NOMO-1 treated with DMSO at 0.1 percent for 48 hours (cell line): ENCODE data around the gene SMARCD3.
A peak's percentile ranks its signal among the peaks of the same experiment; 100 is the strongest.

Source experiments
- DNase-seq: peaks from one replicate; lab custom pipeline; 2025; ENCODE audit not compliant: unreplicated experiment; lab: John Stamatoyannopoulos, UW

SMARCD3 gene

DNA sequence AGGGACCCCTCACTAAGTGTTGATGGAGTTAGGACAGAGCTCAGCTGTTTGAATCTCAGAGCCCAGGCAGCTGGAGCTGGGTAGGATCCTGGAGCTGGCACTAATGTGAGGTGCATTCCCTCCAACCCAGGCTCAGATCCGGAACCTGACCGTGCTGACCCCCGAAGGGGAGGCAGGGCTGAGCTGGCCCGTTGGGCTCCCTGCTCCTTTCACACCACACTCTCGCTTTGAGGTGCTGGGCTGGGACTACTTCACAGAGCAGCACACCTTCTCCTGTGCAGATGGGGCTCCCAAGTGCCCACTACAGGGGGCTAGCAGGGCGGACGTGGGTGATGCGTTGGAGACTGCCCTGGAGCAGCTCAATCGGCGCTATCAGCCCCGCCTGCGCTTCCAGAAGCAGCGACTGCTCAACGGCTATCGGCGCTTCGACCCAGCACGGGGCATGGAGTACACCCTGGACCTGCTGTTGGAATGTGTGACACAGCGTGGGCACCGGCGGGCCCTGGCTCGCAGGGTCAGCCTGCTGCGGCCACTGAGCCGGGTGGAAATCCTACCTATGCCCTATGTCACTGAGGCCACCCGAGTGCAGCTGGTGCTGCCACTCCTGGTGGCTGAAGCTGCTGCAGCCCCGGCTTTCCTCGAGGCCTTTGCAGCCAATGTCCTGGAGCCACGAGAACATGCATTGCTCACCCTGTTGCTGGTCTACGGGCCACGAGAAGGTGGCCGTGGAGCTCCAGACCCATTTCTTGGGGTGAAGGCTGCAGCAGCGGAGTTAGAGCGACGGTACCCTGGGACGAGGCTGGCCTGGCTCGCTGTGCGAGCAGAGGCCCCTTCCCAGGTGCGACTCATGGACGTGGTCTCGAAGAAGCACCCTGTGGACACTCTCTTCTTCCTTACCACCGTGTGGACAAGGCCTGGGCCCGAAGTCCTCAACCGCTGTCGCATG lies 11.0 kb downstream of the SMARCD3 start:
- no peak for DNase-seq

DNA sequence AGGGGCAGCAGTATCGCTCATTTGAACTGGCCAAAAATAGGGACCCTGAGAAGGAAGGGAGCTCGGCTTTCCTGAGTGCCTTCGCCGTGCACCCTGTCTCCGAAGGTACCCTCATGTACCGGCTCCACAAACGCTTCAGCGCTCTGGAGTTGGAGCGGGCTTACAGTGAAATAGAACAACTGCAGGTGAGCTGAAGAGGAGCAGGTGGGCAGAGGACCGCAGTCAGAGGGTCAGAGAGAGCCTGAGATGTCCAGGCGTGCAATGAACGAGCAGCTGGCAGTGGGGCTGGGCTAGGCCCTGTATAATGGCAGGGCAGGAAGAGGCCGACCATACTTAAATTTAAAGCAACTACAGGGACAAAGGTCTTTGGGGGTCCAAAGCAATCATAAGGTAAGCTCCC lies 12.1 kb downstream of the SMARCD3 start:
- no peak for DNase-seq

DNA sequence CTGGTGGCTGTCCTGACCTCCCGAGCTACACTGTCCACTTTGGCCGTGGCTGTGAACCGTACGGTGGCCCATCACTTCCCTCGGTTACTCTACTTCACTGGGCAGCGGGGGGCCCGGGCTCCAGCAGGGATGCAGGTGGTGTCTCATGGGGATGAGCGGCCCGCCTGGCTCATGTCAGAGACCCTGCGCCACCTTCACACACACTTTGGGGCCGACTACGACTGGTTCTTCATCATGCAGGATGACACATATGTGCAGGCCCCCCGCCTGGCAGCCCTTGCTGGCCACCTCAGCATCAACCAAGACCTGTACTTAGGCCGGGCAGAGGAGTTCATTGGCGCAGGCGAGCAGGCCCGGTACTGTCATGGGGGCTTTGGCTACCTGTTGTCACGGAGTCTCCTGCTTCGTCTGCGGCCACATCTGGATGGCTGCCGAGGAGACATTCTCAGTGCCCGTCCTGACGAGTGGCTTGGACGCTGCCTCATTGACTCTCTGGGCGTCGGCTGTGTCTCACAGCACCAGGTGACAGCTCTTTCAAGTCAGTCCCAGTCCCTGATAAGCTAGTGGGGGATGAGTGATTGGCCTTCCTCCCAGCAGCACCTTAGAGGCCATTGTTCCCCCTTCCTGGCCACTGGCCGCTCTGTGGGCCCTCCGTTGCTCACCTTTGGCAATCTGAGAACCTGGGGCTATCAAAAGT lies 13.3 kb downstream of the SMARCD3 start:
- DNase-seq: no peak

DNA sequence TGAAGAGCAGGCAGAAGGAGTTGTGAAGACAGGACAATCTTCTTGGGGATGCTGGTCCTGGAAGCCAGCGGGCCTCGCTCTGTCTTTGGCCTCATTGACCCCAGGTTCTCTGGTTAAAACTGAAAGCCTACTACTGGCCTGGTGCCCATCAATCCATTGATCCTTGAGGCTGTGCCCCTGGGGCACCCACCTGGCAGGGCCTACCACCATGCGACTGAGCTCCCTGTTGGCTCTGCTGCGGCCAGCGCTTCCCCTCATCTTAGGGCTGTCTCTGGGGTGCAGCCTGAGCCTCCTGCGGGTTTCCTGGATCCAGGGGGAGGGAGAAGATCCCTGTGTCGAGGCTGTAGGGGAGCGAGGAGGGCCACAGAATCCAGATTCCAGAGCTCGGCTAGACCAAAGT lies 14.7 kb downstream of the SMARCD3 start:
- DNase-seq: no peak

DNA sequence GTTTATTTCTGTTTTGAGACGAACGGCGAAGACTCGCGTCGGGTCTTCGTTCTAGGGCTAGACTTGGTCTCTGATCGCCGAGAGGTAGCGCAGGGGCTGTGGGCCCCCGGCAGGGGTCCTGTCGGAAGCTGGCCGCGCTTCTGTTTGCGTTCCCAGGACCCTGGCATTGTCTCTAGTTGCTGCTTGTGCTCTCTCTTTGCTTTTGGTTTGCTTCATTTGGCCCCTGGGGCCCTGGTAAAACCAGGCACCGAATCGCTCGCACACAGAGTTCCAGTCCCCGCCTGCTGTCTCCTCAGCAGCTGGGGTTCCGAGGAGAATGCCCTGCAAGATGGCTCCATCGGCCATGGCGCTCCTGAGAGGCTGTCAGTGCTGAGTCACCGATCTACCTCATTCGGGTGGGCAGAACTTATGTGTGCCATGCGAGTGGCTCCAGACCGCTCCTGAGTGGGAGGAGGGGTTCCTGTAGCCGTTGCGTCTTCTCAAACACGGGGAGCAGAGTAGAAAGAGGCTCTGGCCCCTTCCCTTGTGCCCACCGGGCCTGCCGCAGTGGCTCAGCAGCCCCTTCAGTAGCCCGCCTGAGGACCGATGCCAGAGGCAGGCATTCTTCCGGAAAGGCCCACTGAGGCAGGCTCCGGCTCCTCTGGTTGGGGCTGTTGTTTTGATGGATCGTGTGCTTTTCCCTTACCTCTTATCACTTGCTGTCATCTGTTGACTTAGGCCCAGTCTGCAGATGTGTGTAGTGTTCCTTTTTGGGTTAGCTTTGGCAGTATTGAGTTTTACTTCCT lies 15.4 kb downstream of the SMARCD3 start:
- DNase-seq: peak; percentile 33

DNA sequence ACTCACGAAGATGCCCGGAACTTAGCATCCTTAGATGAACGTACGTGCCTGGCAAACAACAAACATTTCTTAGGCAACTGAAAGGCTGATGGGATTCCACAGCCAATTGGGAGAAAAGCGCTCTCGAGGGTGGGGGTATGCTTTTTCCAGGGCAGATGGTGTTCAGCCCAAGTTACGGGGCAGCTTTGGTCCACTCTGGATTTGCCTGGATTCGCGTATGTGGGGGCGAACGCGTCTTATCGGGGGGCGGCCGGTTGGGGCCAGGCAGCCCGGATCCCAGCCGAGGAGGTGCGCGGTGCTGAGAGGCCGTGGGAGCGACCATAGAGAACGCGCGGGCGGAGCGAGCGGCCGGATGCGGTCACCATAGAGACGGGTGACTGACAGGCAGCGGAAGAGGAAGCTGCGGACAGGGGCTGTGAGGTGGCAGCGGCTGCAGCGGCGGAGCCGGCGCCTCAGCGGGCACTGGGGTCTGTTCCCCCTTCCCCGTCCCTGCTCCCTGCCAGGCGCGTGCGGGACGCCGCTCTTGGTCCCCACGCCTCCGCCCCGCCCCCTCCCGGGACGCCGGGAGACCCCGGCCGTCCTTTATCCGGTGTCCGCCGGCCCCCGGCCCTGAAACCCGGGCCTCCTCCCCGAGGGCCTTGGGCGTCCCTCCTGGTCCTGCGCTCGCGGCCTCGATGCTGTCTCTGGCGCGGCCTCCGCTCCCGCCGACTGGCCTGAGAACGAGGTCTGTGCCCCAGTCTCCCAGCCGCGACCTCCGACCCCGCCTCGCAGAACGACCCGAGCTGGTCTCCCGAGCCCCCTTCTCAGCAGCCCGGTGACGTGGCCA lies 16.2 kb downstream of the SMARCD3 start, which contains the start of gene CHPF2:
TSS of gene CHPF2 (plus strand) at position 393 of the 826 bp plus-strand sequence. CDS start 1,529 bp downstream, outside the sequence.
- DNase-seq: peak; percentile 74

DNA sequence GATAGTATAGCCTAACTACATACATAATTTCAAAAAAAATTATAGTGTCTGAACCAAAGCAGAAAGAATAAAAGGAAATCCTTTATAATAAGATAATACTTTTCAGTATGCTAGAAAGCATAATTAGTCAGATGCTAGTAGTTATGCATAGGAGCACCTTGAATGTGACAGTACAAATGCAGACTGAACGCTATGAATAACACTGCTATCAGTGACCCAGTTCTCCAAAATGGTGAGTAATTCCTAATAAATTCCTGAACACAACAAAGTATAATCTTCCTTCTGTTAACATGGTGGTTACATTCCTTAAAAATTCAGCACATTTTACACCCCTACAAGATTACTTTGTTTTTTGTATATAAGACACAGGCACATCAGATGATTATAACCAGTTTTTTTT lies 17.4 kb downstream of the SMARCD3 start:
- DNase-seq: no peak

DNA sequence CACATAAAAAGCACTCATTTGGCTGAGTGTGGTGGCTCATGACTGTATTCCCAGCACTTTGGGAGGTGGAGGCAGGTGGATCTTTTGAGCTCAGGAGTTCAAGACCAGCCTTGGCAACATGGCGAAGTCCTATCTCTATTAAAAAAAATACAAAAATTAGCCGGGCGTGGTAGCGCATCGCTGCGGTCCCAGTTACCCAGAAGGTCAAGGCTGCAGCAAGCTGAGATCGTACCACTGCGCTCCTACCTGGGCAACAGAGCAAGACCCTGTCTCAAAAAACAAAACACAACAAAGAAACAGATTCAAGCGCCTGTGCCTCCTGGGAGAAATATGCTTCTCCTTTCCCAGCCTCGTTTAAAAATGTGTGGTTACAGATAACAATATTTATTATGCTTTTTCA lies 19.2 kb downstream of the SMARCD3 start:
- DNase-seq: no peak

DNA sequence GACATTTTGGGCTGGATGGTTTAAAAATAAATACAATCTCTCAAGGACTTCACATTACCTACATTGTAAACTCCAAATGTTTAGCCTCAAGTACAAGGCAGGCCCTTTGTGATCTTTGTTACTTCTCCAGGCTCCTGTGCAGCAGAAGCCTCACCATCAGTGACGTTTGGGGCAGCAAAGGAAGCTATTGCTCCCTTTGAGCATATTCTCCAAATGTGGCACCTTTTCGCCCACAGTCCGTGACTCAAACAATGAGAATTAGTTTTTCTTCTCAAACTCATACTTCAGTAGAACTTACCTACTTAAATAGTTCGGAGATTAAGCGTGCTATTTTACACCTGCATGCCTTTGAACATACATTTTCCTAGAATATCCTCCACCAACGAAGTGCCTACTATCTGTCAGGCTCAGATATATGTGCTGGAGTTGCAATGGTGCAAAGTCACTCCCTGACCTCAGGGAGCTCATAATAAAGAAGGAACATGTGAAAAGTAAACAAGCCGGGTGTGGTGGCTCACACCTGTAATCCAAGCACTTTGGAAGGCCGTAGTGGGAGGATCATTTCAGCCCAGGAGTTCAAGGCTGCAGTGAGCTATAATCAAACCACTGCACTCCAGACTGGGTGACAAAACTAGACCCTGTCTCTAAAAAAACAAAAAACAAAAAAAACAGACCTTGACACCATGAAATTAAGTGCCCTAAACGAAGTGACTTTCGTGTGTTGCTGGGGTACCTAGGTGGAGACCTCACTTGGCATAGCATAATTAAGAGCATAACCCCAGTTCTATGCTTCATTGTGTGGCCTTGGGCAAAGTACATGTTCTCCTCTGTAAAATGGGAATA lies 20.2 kb downstream of the SMARCD3 start:
- DNase-seq: no peak

DNA sequence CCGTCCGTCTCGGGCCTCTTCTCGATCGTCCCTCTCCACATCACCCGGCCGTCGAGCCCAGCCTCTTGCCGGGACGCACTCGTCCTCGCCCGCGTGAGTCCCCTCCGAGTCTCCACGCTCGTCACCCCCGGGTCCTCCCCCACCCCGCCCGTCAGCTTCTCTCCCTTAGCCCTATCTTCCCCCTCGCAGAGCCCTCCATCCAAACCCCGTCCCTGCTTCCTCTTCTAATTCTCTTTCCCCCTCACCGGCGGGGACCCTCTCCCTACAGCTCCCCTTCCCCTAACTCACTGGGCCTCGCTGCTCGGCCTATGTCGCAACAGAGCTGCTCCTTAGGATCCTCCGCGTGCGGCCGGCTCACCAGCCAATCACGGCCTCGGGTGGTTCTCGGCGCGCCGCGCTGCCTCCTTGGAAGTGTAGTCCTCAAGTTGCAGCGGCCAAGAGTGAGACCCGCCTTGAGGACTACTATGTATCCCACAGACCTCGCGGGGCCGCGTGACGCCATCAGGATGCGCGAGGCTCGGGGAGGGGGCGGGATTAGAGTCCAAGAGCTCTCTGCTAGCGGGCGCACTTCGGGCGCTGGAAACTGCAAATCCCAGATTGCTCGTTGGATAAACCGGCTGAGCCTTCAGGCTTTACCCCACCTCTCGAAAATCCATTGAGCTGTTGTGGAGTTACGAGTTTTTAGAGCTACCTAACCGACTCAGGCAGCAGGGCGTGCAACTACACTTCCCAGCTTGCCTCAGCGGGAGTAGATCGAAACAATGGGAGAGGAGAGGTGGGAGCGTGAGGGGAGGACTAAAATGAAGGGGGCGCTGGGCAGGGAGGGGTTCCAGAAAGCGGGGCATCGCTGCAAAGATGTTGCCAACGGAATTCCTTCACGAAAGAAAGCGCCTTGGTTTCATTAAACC lies 21.4 kb downstream of the SMARCD3 start, which contains the start of gene ABCF2:
TSS of gene ABCF2 (minus strand) at position 331 of the 908 bp plus-strand sequence. CDS start 747 bp downstream, outside the sequence.
- peak; percentile 74 for DNase-seq

DNA sequence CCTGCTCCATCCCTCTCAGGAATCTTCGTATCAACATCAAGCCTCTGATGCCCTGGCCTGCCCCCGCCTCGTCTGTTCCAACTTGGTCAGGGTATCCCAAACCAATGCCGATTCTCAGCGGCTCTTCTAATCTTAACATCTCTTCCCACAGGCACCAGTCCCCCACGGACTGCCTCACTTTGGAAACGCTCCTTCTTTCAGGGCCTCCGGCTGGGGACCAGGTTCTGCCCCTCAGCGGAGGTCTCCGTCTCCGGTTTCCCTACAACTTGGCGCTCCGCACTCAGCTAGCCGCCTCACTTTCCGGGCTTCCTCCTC lies 22.0 kb downstream of the SMARCD3 start:
- no peak for DNase-seq

DNA sequence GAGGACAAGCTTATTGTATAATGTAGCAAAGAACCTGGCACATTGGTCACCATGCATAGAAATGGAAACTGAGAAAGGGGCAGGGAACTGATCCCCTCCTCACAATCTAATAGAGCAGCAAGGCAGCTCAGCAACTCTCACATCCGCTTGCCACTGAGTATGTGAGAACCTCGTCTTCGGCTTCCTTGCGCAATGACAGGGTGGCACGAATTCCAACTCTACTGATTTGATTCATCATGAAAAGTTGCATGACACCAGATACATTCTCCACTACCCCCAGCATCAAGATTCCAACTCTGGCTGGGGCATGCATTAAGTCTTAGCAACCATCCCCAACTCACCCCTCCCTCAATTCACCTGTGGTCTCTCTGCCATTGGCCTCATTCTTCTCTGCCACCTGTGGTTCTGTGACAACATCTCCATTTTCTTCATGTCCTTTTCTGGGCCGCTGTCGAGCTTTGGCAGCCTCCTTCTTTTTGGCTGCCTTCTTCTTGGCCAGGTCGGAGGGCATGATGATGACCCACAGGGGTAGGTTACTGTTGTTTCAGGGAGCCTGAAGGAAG lies 22.5 kb downstream of the SMARCD3 start:
- DNase-seq: peak; percentile 37

DNA sequence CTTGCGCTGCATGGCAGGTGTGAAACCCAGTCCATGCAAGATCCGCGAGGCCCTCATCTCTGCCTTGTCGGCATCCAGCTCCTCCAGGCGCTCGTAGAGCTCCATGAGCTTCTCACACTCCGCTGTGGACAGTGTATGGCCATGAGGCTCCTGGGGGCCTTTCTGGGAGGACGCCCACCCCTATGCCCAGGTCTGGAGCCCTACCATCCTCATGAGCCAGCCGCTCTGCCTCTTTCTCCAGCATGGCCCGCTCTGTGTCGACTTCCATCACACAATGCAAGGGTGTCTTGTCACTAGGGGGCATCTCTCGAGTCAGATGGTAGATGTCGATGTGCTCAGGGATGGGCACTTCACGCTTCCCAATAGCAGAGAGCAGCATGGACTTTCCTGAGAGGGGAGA lies 24.8 kb downstream of the SMARCD3 start:
- DNase-seq: no peak

DNA sequence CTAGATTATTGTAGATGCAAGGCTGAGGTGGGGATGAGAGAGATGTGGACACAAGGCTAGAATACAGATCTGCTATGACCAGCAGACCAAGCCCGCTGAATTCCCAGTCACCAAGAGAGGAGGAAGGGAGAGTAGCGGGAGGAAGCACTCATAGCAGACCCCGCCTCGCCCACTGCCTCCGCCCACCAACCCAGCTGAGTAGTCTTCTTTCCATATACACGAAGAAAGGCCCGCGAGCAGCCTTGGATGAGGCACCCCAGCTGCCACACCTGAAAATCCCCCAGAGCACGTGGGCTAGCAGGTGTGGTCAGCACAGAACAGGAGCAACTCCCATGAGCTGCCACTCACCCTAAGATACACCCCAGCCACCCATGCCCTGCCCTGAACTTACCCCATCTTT lies 30.3 kb downstream of the SMARCD3 start:
- DNase-seq: no peak

DNA sequence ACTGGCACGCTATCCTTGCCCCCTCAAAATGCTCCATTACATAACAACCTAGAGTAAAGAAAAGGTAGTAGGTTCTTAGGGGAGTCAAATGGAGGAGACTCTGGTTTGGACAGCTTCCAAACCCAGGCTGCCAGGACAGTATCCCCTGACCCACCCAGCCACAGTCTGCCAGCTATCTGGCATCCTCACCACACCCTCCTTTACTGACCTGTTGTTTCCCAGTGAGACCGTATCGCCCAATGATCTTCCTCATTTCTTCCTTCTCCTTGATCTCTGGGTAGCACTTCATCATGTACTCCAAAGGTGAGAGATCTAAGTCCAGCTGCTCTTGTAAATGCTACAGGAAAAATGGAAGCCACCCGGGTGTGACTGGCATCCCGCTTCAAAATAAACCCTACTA lies 33.1 kb downstream of the SMARCD3 start:
- no peak for DNase-seq

DNA sequence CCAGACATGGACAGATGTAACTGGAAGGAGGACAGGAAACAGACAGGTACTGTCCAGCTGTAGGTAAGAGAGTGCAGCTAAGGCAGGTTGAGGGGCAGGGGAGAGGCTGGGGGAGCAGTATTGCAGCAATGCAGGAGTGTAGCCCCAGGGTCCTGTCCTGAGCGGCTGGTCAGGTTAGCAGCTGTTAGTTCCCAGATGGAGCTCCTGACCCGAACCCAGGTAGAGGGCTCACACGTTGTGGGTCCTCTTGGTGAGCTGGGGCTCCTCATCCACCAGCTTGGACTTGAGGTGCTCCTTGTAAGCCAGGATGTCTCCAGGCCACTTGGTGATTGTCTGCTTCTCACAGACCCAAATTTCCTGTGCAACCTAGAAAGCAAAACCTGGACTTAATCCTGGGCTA lies 34.7 kb downstream of the SMARCD3 start:
- DNase-seq: no peak

DNA sequence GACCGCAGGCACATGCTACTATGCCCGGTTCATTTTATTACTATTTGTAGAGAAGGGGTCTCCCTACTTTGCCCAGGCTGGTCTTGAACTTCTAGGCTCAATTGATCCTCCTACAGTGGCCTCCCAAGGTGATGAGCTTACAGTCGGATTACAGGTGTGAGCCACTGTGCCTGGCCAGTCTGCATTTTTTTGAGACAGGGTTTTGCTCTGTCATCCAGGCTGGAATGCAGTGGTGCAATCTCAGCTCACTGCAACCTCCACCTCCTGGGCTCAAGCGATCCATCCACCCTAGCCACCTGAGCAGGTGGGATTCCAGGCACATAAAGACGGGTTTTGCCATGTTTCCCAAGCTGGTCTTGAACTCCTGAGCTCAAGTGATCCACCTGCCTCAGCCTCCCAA lies 35.9 kb downstream of the SMARCD3 start:
- DNase-seq: no peak

DNA sequence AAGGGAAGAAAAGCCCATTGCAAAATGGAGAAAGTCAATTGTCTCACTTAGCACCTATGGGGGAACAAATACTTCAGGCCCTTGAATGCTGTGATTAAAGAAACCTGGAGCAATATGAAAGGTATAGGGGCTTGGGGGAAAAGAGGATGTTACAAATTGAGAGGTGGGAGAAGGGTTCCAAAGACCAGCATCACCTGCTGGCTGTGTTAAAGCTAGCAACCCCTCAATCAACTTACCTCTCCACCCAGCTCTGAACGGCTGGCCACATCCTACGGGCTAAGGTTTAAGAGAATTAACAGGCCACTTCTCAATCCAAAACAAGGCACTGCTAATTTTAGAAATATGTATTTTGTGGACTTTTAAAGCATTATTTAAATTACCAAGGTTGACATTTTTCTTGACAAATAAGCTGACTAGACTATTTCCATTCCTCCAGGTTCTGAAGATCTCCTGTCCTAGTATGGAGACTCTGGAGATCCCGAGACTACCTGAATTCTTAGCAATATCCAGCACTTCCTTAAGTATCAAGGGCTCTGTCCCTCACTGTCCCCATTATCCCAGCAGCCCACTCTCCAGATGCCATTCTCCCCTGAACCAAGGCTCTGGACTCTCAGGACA lies 37.2 kb downstream of the SMARCD3 start:
- no peak for DNase-seq
